ENCODE results near the gene ZNF723.

GRCh38 chr19:22832031-22832762 is at the start of gene ZNF723:
- no peak for TF ChIP-seq EZH2 (IDR thresholded peaks at IDR 0.05; ENCODE audit: insufficient read depth, low read length)
- TF ChIP-seq, protein P1, sequence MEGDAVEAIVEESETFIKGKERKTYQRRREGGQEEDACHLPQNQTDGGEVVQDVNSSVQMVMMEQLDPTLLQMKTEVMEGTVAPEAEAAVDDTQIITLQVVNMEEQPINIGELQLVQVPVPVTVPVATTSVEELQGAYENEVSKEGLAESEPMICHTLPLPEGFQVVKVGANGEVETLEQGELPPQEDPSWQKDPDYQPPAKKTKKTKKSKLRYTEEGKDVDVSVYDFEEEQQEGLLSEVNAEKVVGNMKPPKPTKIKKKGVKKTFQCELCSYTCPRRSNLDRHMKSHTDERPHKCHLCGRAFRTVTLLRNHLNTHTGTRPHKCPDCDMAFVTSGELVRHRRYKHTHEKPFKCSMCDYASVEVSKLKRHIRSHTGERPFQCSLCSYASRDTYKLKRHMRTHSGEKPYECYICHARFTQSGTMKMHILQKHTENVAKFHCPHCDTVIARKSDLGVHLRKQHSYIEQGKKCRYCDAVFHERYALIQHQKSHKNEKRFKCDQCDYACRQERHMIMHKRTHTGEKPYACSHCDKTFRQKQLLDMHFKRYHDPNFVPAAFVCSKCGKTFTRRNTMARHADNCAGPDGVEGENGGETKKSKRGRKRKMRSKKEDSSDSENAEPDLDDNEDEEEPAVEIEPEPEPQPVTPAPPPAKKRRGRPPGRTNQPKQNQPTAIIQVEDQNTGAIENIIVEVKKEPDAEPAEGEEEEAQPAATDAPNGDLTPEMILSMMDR (IDR thresholded peaks at IDR 0.05; ENCODE audit: insufficient read depth, low read depth, low read length), result no peak

Data from astrocyte (in vitro differentiated cells and primary cell).